Parathyroid adenoma (tissue), 2 donors: Measurements from ENCODE around the gene FKBP15.

Experiments
- H2AFZ ChIP-seq: fragments of 300-600 bp; sonication (generic); one replicate; pipeline ENCODE4 v1.7.0; 2017; ENCODE audit warnings: antibody characterized with exemption, mild to moderate bottlenecking
- H3K27ac ChIP-seq: fragments of 300-600 bp; sonication (generic); one replicate; pipeline ENCODE4 v1.7.0; 2017
- H3K27me3 ChIP-seq: fragments of 300-600 bp; sonication (generic); one replicate; pipeline ENCODE4 v1.7.0; 2017; ENCODE audit warnings: low read length; ENCODE audit not compliant: control insufficient read depth, insufficient read depth
- H3K36me3 ChIP-seq: fragments of 300-600 bp; sonication (generic); one replicate; pipeline ENCODE4 v1.7.0; 2017; ENCODE audit warnings: low read length; ENCODE audit not compliant: control insufficient read depth, insufficient read depth
- H3K4me1 ChIP-seq: fragments of 300-600 bp; sonication (generic); one replicate; pipeline ENCODE4 v1.7.0; 2017; ENCODE audit warnings: control low read depth
- H3K4me2 ChIP-seq: fragments of 300-600 bp; sonication (generic); one replicate; pipeline ENCODE4 v1.7.0; 2017; ENCODE audit warnings: low read length
- H3K4me3 ChIP-seq: fragments of 300-600 bp; sonication (generic); one replicate; pipeline ENCODE4 v1.7.0; 2017; ENCODE audit warnings: low read depth, low read length
- H3K79me2 ChIP-seq: fragments of 300-600 bp; sonication (generic); one replicate; pipeline ENCODE4 v1.7.0; 2017; ENCODE audit warnings: control low read depth
- H3K9ac ChIP-seq: fragments of 300-600 bp; sonication (generic); one replicate; pipeline ENCODE4 v1.7.0; 2017; ENCODE audit warnings: mild to moderate bottlenecking
- H3K9me3 ChIP-seq: fragments of 300-600 bp; sonication (generic); one replicate; pipeline ENCODE4 v1.7.0; 2017; ENCODE audit warnings: low read length; ENCODE audit not compliant: control insufficient read depth
- CTCF ChIP-seq: fragments of 300-600 bp; sonication (generic); IDR thresholded peaks from one replicate; pipeline ENCODE4 v1.7.0; 2017; ENCODE audit warnings: antibody characterized with exemption, mild to moderate bottlenecking
- donor health status: primary hyperparathyroidism.

Gene FKBP15

GRCh38 chr9:113223963-113224362 is 2.9 kb upstream of the FKBP15 start:
- no peak for TF ChIP-seq CTCF
- Histone ChIP-seq H3K4me1 (peaks cover 5% of the 10 kb centered on the region), H3K36me3 (no peaks in the 10 kb centered on the region), H3K79me2 (peaks cover 4% of the 10 kb centered on the region), H3K27ac (no peak overlapping the region), H3K9ac (no peak overlapping the region), H2AFZ (no peak overlapping the region), H3K4me2 (no peak overlapping the region), H3K9me3 (no peaks in the 10 kb centered on the region), H3K27me3 (no peaks in the 10 kb centered on the region), H3K4me3 (no peak overlapping the region)

DNA sequence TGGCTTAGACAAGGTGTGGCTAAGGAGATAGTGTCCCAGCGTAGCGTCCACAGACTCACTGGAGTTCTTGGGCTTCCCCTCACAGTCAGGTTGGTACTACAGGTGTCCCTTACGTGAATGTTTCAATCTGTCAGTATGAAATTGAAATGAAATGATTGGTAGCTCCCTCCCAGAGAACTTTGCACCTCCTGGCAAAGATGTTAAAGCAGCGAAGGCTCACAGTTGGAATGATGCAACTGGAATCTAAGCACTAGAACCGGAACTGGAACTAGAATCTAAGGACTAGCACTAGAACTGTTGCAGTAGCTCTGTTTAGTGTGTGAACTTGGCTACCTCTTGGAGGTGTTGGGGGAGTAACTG is 1.4 kb upstream of the FKBP15 start:
- peaks cover 6% of the 10 kb centered on the region for H3K79me2 ChIP-seq
- H3K27ac ChIP-seq = no peak overlapping the region
- H3K4me1 ChIP-seq = peaks cover 5% of the 10 kb centered on the region
- no peak for TF ChIP-seq CTCF
- peak overlapping the region; percentile 80 for H3K4me3 ChIP-seq
- H3K9ac ChIP-seq = no peak overlapping the region
- H3K4me2 ChIP-seq = peak overlapping the region; percentile 83
- no peaks in the 10 kb centered on the region for H3K36me3 ChIP-seq
- no peaks in the 10 kb centered on the region for H3K27me3 ChIP-seq
- no peak overlapping the region for H2AFZ ChIP-seq
- no peaks in the 10 kb centered on the region for H3K9me3 ChIP-seq

GRCh38 chr9:113221800-113222481 is 864 bp upstream of the FKBP15 start:
- peaks cover 5% of the 10 kb centered on the region for H3K4me1 ChIP-seq
- H3K27ac ChIP-seq = peak overlapping the region; percentile 51
- peak overlapping the region; percentile 83 for H3K4me2 ChIP-seq

DNA sequence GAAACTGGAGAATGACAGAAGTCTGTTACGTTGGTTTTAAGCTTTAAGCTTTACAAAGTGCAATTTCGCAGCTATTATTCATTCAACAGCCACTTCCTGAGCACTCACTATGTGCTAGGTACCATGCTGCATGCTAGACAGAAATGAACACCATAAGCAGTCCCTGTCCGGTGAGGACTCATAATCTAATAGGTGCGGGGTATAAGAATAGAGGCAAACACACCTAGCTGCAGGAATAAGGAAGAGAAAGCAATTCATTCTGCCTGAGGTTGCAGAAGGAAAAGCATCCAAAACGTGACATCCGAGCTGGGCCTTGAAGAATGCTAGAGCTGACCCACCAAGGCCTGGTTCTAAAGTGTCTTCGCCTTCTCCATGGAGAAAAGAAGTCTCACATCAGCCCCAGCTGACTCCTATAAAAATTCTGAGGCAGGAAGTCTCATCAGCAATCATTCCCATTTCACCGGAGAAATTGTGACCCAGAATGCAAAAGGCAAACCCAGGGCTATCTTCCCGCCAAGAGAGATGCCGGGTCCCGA is 542 bp downstream of the FKBP15 start:
- no peak for TF ChIP-seq CTCF

More at GRCh38 chr9:113221800-113222481, 864 bp upstream of the FKBP15 start:
- Histone ChIP-seq H3K4me3 (peak overlapping the region; percentile 80), H3K79me2 (peaks cover 6% of the 10 kb centered on the region), H2AFZ (peak overlapping the region; percentile 87), H3K27me3 (no peaks in the 10 kb centered on the region), H3K9ac (peak overlapping the region; percentile 19), H3K36me3 (no peaks in the 10 kb centered on the region), H3K9me3 (no peaks in the 10 kb centered on the region)
- no peak for TF ChIP-seq CTCF

GRCh38 chr9:113219969-113220368 is 1.1 kb downstream of the FKBP15 start:
- Histone ChIP-seq H3K79me2 (peaks cover 8% of the 10 kb centered on the region), H3K4me3 (peak overlapping the region; percentile 95), H2AFZ (no peak overlapping the region), H3K27ac (no peak overlapping the region), H3K4me2 (peak overlapping the region; percentile 87), H3K4me1 (peaks cover 5% of the 10 kb centered on the region), H3K36me3 (no peaks in the 10 kb centered on the region), H3K27me3 (no peaks in the 10 kb centered on the region), H3K9me3 (no peaks in the 10 kb centered on the region), H3K9ac (no peak overlapping the region)
- no peak for TF ChIP-seq CTCF

More for the DNA sequence above, 542 bp downstream of the FKBP15 start:
- Histone ChIP-seq H3K4me1 (peaks cover 5% of the 10 kb centered on the region), H3K9ac (peak overlapping the region; percentile 3), H3K4me2 (peak overlapping the region; percentile 87), H2AFZ (peak overlapping the region; percentile 87), H3K27me3 (no peaks in the 10 kb centered on the region), H3K27ac (peak overlapping the region; percentile 73), H3K36me3 (no peaks in the 10 kb centered on the region), H3K79me2 (peaks cover 8% of the 10 kb centered on the region), H3K9me3 (no peaks in the 10 kb centered on the region), H3K4me3 (peak overlapping the region; percentile 95)
